ENCODE measurements around the gene SDK2.

- no peak for TF ChIP-seq OSR2 (tag by site-specific recombination; IDR thresholded peaks at IDR 0.05)
- no peak for TF ChIP-seq CTCF (tag by site-specific recombination; IDR thresholded peaks at IDR 0.05)
- no peak for TF ChIP-seq SP2 (tag by site-specific recombination; IDR thresholded peaks at IDR 0.05)
- TF ChIP-seq ZFHX2 (tag by site-specific recombination; conservative IDR thresholded peaks at IDR 0.05), result no peak
- no peak for TF ChIP-seq ZNF169 (tag by site-specific recombination; IDR thresholded peaks at IDR 0.05)
- TF ChIP-seq HOXD13 (CRISPR knock-in tag; IDR thresholded peaks at IDR 0.05; ENCODE audit: borderline replicate concordance), result no peak
- no peak for TF ChIP-seq ZNF274 (IDR thresholded peaks at IDR 0.05; ENCODE audit: low read length)
- TF ChIP-seq ZNF274 (tag by site-specific recombination; IDR thresholded peaks at IDR 0.05; ENCODE audit: borderline replicate concordance), result no peak
- no peak for TF ChIP-seq ATF2 (tag by site-specific recombination; IDR thresholded peaks at IDR 0.05; ENCODE audit: low read depth)
- no peak for TF ChIP-seq REST (tag by site-specific recombination; IDR thresholded peaks at IDR 0.05)
- no peak for TF ChIP-seq ZNF645 (tag by site-specific recombination; IDR thresholded peaks at IDR 0.05)
- no peak for TF ChIP-seq YY1 (tag by site-specific recombination; IDR thresholded peaks at IDR 0.05)
Measured at GRCh38 chr17:73363442-73364154, 280.6 kb downstream of the SDK2 start.
